Measurements from ENCODE around the gene PRKG1.

Gene PRKG1

GRCh38 chr10:52261362-52261761 is 1187.1 kb downstream of the PRKG1 start:
- no peak for DNase-seq (ENCODE audit: insufficient read length, low spot score)
- TF ChIP-seq PAX5 (IDR thresholded peaks at IDR 0.05; ENCODE audit: insufficient read depth, low read length, severe bottlenecking) (no peak), POU2F2 (IDR thresholded peaks at IDR 0.05; ENCODE audit: low read depth, low read length) (no peak), POLR2AphosphoS5 (IDR thresholded peaks at IDR 0.05; ENCODE audit: low read depth, low read length) (no peak), POLR2A (IDR thresholded peaks at IDR 0.05; ENCODE audit: low read depth, low read length) (no peak)
- FAIRE-seq: no peak

GRCh38 chr10:52265131-52265926 is 1191.0 kb downstream of the PRKG1 start:
- DNase-seq (ENCODE audit: insufficient read length, low spot score): no peak
- TF ChIP-seq POLR2AphosphoS5 (IDR thresholded peaks at IDR 0.05; ENCODE audit: low read depth, low read length): no peak
- no peak for TF ChIP-seq POLR2A (IDR thresholded peaks at IDR 0.05; ENCODE audit: low read depth, low read length)
- TF ChIP-seq PAX5 (IDR thresholded peaks at IDR 0.05; ENCODE audit: insufficient read depth, low read length, severe bottlenecking): no peak
- TF ChIP-seq POU2F2 (IDR thresholded peaks at IDR 0.05; ENCODE audit: low read depth, low read length): no peak
- no peak for TF ChIP-seq SPI1 (IDR thresholded peaks at IDR 0.05; ENCODE audit: low read depth, low read length)
- TF ChIP-seq TAF1 (IDR thresholded peaks at IDR 0.05; ENCODE audit: low read depth, low read length): no peak
- no peak for FAIRE-seq

- no peak for TF ChIP-seq PAX5 (IDR thresholded peaks at IDR 0.05; ENCODE audit: insufficient read depth, low read length, severe bottlenecking)
- no peak for TF ChIP-seq POLR2AphosphoS5 (IDR thresholded peaks at IDR 0.05; ENCODE audit: low read depth, low read length)
- TF ChIP-seq SPI1 (IDR thresholded peaks at IDR 0.05; ENCODE audit: low read depth, low read length): no peak
- no peak for TF ChIP-seq TAF1 (IDR thresholded peaks at IDR 0.05; ENCODE audit: low read depth, low read length)
- FAIRE-seq (no peak), DNase-seq (ENCODE audit: insufficient read length, low spot score) (no peak)
Observed at GRCh38 chr10:52266858-52267257, 1192.6 kb downstream of the PRKG1 start.

GRCh38 chr10:52268790-52269189 is 1194.5 kb downstream of the PRKG1 start:
- no peak for DNase-seq (ENCODE audit: insufficient read length, low spot score)
- no peak for FAIRE-seq
- TF ChIP-seq POU2F2 (IDR thresholded peaks at IDR 0.05; ENCODE audit: low read depth, low read length) (no peak), SPI1 (IDR thresholded peaks at IDR 0.05; ENCODE audit: low read depth, low read length) (no peak), POLR2AphosphoS5 (IDR thresholded peaks at IDR 0.05; ENCODE audit: low read depth, low read length) (no peak), PAX5 (IDR thresholded peaks at IDR 0.05; ENCODE audit: insufficient read depth, low read length, severe bottlenecking) (no peak), POLR2A (IDR thresholded peaks at IDR 0.05; ENCODE audit: low read depth, low read length) (no peak), TAF1 (IDR thresholded peaks at IDR 0.05; ENCODE audit: low read depth, low read length) (no peak)

- DNase-seq (ENCODE audit: insufficient read length, low spot score) (no peak), FAIRE-seq (no peak)
- TF ChIP-seq TAF1 (IDR thresholded peaks at IDR 0.05; ENCODE audit: low read depth, low read length) (no peak), POLR2A (IDR thresholded peaks at IDR 0.05; ENCODE audit: low read depth, low read length) (no peak), SPI1 (IDR thresholded peaks at IDR 0.05; ENCODE audit: low read depth, low read length) (no peak), POLR2AphosphoS5 (IDR thresholded peaks at IDR 0.05; ENCODE audit: low read depth, low read length) (no peak), PAX5 (IDR thresholded peaks at IDR 0.05; ENCODE audit: insufficient read depth, low read length, severe bottlenecking) (no peak), POU2F2 (IDR thresholded peaks at IDR 0.05; ENCODE audit: low read depth, low read length) (no peak)
Observed at GRCh38 chr10:52269233-52269632, 1194.9 kb downstream of the PRKG1 start.

GRCh38 chr10:52276163-52276562 is 1201.9 kb downstream of the PRKG1 start:
- TF ChIP-seq POU2F2 (IDR thresholded peaks at IDR 0.05; ENCODE audit: low read depth, low read length): no peak
- no peak for TF ChIP-seq SPI1 (IDR thresholded peaks at IDR 0.05; ENCODE audit: low read depth, low read length)
- TF ChIP-seq POLR2AphosphoS5 (IDR thresholded peaks at IDR 0.05; ENCODE audit: low read depth, low read length): no peak
- no peak for TF ChIP-seq TAF1 (IDR thresholded peaks at IDR 0.05; ENCODE audit: low read depth, low read length)
- TF ChIP-seq POLR2A (IDR thresholded peaks at IDR 0.05; ENCODE audit: low read depth, low read length): no peak
- TF ChIP-seq PAX5 (IDR thresholded peaks at IDR 0.05; ENCODE audit: insufficient read depth, low read length, severe bottlenecking): no peak
- no peak for FAIRE-seq
- no peak for DNase-seq (ENCODE audit: insufficient read length, low spot score)

- FAIRE-seq: no peak
- DNase-seq (ENCODE audit: insufficient read length, low spot score): no peak
- TF ChIP-seq POLR2A (IDR thresholded peaks at IDR 0.05; ENCODE audit: low read depth, low read length): no peak
- no peak for TF ChIP-seq POLR2AphosphoS5 (IDR thresholded peaks at IDR 0.05; ENCODE audit: low read depth, low read length)
- no peak for TF ChIP-seq TAF1 (IDR thresholded peaks at IDR 0.05; ENCODE audit: low read depth, low read length)
- no peak for TF ChIP-seq PAX5 (IDR thresholded peaks at IDR 0.05; ENCODE audit: insufficient read depth, low read length, severe bottlenecking)
- no peak for TF ChIP-seq POU2F2 (IDR thresholded peaks at IDR 0.05; ENCODE audit: low read depth, low read length)
- TF ChIP-seq SPI1 (IDR thresholded peaks at IDR 0.05; ENCODE audit: low read depth, low read length): no peak
Observed at GRCh38 chr10:52276986-52277385, 1202.7 kb downstream of the PRKG1 start.

GRCh38 chr10:52279546-52279945 is 1205.3 kb downstream of the PRKG1 start:
- no peak for FAIRE-seq
- no peak for DNase-seq (ENCODE audit: insufficient read length, low spot score)
- TF ChIP-seq POLR2AphosphoS5 (IDR thresholded peaks at IDR 0.05; ENCODE audit: low read depth, low read length): no peak
- TF ChIP-seq POLR2A (IDR thresholded peaks at IDR 0.05; ENCODE audit: low read depth, low read length): no peak
- no peak for TF ChIP-seq POU2F2 (IDR thresholded peaks at IDR 0.05; ENCODE audit: low read depth, low read length)
- no peak for TF ChIP-seq PAX5 (IDR thresholded peaks at IDR 0.05; ENCODE audit: insufficient read depth, low read length, severe bottlenecking)
- no peak for TF ChIP-seq SPI1 (IDR thresholded peaks at IDR 0.05; ENCODE audit: low read depth, low read length)
- no peak for TF ChIP-seq TAF1 (IDR thresholded peaks at IDR 0.05; ENCODE audit: low read depth, low read length)

GRCh38 chr10:52280051-52280450 is 1205.8 kb downstream of the PRKG1 start:
- no peak for FAIRE-seq
- TF ChIP-seq SPI1 (IDR thresholded peaks at IDR 0.05; ENCODE audit: low read depth, low read length) (no peak), POLR2AphosphoS5 (IDR thresholded peaks at IDR 0.05; ENCODE audit: low read depth, low read length) (no peak), TAF1 (IDR thresholded peaks at IDR 0.05; ENCODE audit: low read depth, low read length) (no peak), POLR2A (IDR thresholded peaks at IDR 0.05; ENCODE audit: low read depth, low read length) (no peak), POU2F2 (IDR thresholded peaks at IDR 0.05; ENCODE audit: low read depth, low read length) (no peak), PAX5 (IDR thresholded peaks at IDR 0.05; ENCODE audit: insufficient read depth, low read length, severe bottlenecking) (no peak)
- no peak for DNase-seq (ENCODE audit: insufficient read length, low spot score)

All from GM12891 (cell line).